Measurements from ENCODE around the gene HSF4. TPM values are rescaled to one million over a fixed set of nuclear protein-coding genes. Genes with fewer than 3 reads are reported as not detected.

HSF4 gene
- total and polyA plus RNA-seq, 8 donors: 2.5 to 38.2 (median 5.0) TPM

DNA sequence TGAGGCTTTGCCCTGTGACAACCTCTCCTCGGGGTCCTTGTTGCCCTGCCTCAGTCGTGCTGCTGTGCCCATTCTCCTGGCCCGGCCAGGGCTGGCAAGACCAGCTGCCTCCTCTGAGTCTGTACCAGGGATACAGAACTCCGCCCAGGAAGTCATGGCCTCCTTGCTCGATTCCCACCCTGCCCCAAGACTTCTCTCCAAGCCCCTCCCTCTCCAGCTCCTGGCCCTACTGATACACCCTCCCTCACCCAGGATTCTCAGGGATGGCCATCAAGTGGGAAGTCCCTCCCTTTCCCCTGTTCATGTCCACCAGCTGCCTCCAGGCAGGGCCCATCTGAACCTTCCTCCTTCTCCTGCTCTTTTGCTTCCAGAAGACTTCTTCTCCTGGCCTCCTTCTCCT lies 51.2 kb downstream of the HSF4 start:
- TF ChIP-seq, protein P1, sequence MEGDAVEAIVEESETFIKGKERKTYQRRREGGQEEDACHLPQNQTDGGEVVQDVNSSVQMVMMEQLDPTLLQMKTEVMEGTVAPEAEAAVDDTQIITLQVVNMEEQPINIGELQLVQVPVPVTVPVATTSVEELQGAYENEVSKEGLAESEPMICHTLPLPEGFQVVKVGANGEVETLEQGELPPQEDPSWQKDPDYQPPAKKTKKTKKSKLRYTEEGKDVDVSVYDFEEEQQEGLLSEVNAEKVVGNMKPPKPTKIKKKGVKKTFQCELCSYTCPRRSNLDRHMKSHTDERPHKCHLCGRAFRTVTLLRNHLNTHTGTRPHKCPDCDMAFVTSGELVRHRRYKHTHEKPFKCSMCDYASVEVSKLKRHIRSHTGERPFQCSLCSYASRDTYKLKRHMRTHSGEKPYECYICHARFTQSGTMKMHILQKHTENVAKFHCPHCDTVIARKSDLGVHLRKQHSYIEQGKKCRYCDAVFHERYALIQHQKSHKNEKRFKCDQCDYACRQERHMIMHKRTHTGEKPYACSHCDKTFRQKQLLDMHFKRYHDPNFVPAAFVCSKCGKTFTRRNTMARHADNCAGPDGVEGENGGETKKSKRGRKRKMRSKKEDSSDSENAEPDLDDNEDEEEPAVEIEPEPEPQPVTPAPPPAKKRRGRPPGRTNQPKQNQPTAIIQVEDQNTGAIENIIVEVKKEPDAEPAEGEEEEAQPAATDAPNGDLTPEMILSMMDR (IDR thresholded peaks at IDR 0.05): no peak
- no peaks in the 10 kb centered on the region for H3K36me3 ChIP-seq

DNA sequence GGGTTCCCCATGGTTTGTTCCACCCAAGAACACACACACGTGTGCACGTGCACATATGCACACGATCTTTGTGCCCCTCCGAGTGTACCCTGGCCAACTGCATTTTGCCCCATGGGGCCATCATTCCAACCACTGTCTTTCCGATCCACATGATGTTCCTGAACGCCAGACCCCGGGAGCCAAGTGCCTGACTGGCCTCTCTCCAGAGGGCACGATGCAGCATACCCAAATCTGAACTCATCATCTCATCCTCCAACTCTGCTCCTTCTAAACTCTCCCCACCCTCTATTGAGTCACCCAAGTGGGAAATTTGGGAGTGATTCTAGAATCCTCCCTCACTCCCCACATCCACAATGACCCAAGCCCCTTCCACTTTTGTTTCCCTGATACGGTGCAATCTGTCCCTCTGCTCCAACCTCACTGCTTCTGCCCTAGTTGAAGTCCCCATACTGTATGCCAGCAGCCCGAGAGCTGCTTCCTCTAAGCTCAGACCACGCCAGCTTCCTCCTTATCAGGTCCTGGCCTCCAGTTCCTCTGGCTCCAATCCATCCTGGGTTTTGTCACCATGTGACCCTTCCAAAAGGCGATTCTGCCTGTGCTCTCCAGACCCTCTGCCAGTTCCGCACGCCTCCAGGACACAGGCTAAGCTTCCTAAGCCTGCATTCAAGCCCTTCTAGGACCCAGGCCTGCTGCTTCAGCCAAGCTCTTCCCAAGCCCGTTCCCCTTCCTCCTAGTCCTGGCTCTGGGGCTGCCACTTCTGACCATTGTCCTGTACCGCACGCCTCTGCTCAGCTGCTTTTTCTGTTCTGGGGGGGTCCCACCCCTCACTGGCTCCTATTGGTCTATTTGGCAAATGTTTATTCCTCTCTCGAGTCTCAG lies 52.3 kb downstream of the HSF4 start:
- ATAC-seq (peak; percentile 64), DNase-seq (peak in 3 of 4 donors; percentile 30 to 56 (median 52))
- no peak overlapping the region for H3K4me3 ChIP-seq

More for the DNA sequence above, 51.2 kb downstream of the HSF4 start:
- Histone ChIP-seq H3K9me3 (no peaks in the 10 kb centered on the region), H3K4me3 (no peak overlapping the region), H3K4me1 (peaks cover 11 to 43% of the 10 kb centered on the region in 2 donors), H3K27ac (peak overlapping the region in 1 of 2 donors; percentile 60), H3K27me3 (no peaks in the 10 kb centered on the region)
- DNase-seq: peak in 1 of 4 donors; percentile 28
- ATAC-seq: no peak
- intact Hi-C loops (cut with DNase I): no loop called here

More for the DNA sequence above, 52.3 kb downstream of the HSF4 start:
- TF ChIP-seq, protein P1 (IDR thresholded peaks at IDR 0.05): no peak
- H3K4me1 ChIP-seq: peaks cover 11 to 43% of the 10 kb centered on the region in 2 donors
- no peaks in the 10 kb centered on the region for H3K9me3 ChIP-seq
- intact Hi-C loops (cut with DNase I): no loop called here
- no peaks in the 10 kb centered on the region for H3K27me3 ChIP-seq
- no peaks in the 10 kb centered on the region for H3K36me3 ChIP-seq
- peak overlapping the region; percentile 19 to 60 for H3K27ac ChIP-seq

Small RNA genes within 50 kb of the gene (microRNA-seq; reads per million reads assigned to microRNA genes)
- gene MIR328: 142 to 156 reads per million in 2 donors

Other genes with a start within 250 kb of the HSF4 start
- gene CDH16, start 245.9 kb upstream of the HSF4 start, total RNA-seq: under 1 TPM in 1 of 2 donors, not detected in 1; 0.32 TPM
- gene CDH16, start 245.9 kb upstream of the HSF4 start, polyA plus RNA-seq (ENCODE audit: insufficient read length in 6 of 6): 10 to 100 TPM; 23.8 to 68.1 (median 49.1) TPM
- gene RRAD, start 239.2 kb upstream of the HSF4 start, total RNA-seq: 10 to 100 TPM in 1 of 2 donors, 1 to 10 TPM in 1; 8.2 to 31.8 TPM
- 10 to 100 TPM in 2 of 6 donors, 1 to 10 TPM in 4; 8.1 to 14.3 (median 9.0) TPM for gene RRAD, start 239.2 kb upstream of the HSF4 start, polyA plus RNA-seq (ENCODE audit: insufficient read length in 6 of 6)
- gene CIAO2B, start 230.3 kb upstream of the HSF4 start, total RNA-seq: 10 to 100 TPM; 81.7 to 82.5 TPM
- gene CIAO2B, start 230.3 kb upstream of the HSF4 start, polyA plus RNA-seq (ENCODE audit: insufficient read length in 6 of 6): 10 to 100 TPM; 70.9 to 84.0 (median 80.8) TPM
- gene CES2, start 229.2 kb upstream of the HSF4 start, total RNA-seq: 10 to 100 TPM; 31.7 to 38.4 TPM
- 10 to 100 TPM; 33.0 to 41.8 (median 35.7) TPM for gene CES2, start 229.2 kb upstream of the HSF4 start, polyA plus RNA-seq (ENCODE audit: insufficient read length in 6 of 6)
- 1 to 10 TPM in 1 of 2 donors, under 1 TPM in 1; 0.79 to 1.6 TPM for gene CES3, start 203.5 kb upstream of the HSF4 start, total RNA-seq
- 1 to 10 TPM; 3.5 to 5.3 (median 4.8) TPM for gene CES3, start 203.5 kb upstream of the HSF4 start, polyA plus RNA-seq (ENCODE audit: insufficient read length in 6 of 6)
- gene CES4A, start 176.2 kb upstream of the HSF4 start, total RNA-seq: 10 to 100 TPM in 1 of 2 donors, 1 to 10 TPM in 1; 9.3 to 14.3 TPM
- gene CES4A, start 176.2 kb upstream of the HSF4 start, polyA plus RNA-seq (ENCODE audit: insufficient read length in 6 of 6): 10 to 100 TPM in 1 of 6 donors, 1 to 10 TPM in 5; 6.1 to 10.0 (median 7.8) TPM
- 10 to 100 TPM; 46.8 to 47.6 TPM for gene CBFB, start 135.6 kb upstream of the HSF4 start, total RNA-seq
- gene CBFB, start 135.6 kb upstream of the HSF4 start, polyA plus RNA-seq (ENCODE audit: insufficient read length in 6 of 6): 10 to 100 TPM; 58.4 to 69.9 (median 64.8) TPM
- gene PHAF1, start 54.8 kb upstream of the HSF4 start, total RNA-seq: 10 to 100 TPM; 12.3 to 21.7 TPM
- 10 to 100 TPM; 22.7 to 26.5 (median 23.6) TPM for gene PHAF1, start 54.8 kb upstream of the HSF4 start, polyA plus RNA-seq (ENCODE audit: insufficient read length in 6 of 6)
- 10 to 100 TPM; 18.6 to 29.4 TPM for gene B3GNT9, start 13.7 kb upstream of the HSF4 start, total RNA-seq
- gene B3GNT9, start 13.7 kb upstream of the HSF4 start, polyA plus RNA-seq (ENCODE audit: insufficient read length in 6 of 6): 10 to 100 TPM; 16.2 to 25.7 (median 19.9) TPM
- gene TRADD, start 4.8 kb upstream of the HSF4 start, total RNA-seq: 10 to 100 TPM; 25.1 to 25.5 TPM
- gene TRADD, start 4.8 kb upstream of the HSF4 start, polyA plus RNA-seq (ENCODE audit: insufficient read length in 6 of 6): 1 to 10 TPM; 5.8 to 8.6 (median 7.8) TPM
- gene FBXL8, start 4.8 kb upstream of the HSF4 start, total RNA-seq: 10 to 100 TPM; 22.1 to 22.9 TPM
- 1 to 10 TPM; 1.8 to 4.1 (median 3.2) TPM for gene FBXL8, start 4.8 kb upstream of the HSF4 start, polyA plus RNA-seq (ENCODE audit: insufficient read length in 6 of 6)
- 10 to 100 TPM; 29.5 to 36.7 TPM for gene NOL3, start 5.8 kb downstream of the HSF4 start, total RNA-seq
- gene NOL3, start 5.8 kb downstream of the HSF4 start, polyA plus RNA-seq (ENCODE audit: insufficient read length in 6 of 6): 10 to 100 TPM; 11.9 to 19.6 (median 17.3) TPM
- 10 to 100 TPM; 36.8 to 44.7 TPM for gene MATCAP1, start 19.2 kb downstream of the HSF4 start, total RNA-seq
- gene MATCAP1, start 19.2 kb downstream of the HSF4 start, polyA plus RNA-seq (ENCODE audit: insufficient read length in 6 of 6): 10 to 100 TPM; 43.5 to 66.9 (median 59.5) TPM
- 10 to 100 TPM; 10.9 to 16.9 TPM for gene EXOC3L1, start 25.4 kb downstream of the HSF4 start, total RNA-seq
- gene EXOC3L1, start 25.4 kb downstream of the HSF4 start, polyA plus RNA-seq (ENCODE audit: insufficient read length in 6 of 6): 10 to 100 TPM in 2 of 6 donors, 1 to 10 TPM in 4; 7.5 to 13.7 (median 9.7) TPM
- 10 to 100 TPM; 47.7 to 81.4 TPM for gene E2F4, start 27.4 kb downstream of the HSF4 start, total RNA-seq
- gene E2F4, start 27.4 kb downstream of the HSF4 start, polyA plus RNA-seq (ENCODE audit: insufficient read length in 6 of 6): 10 to 100 TPM; 45.7 to 70.8 (median 53.9) TPM
- gene ELMO3, start 34.4 kb downstream of the HSF4 start, total RNA-seq: 10 to 100 TPM; 14.8 to 21.2 TPM
- 1 to 10 TPM; 4.9 to 9.6 (median 6.8) TPM for gene ELMO3, start 34.4 kb downstream of the HSF4 start, polyA plus RNA-seq (ENCODE audit: insufficient read length in 6 of 6)
- gene TMEM208, start 62.4 kb downstream of the HSF4 start, total RNA-seq: 10 to 100 TPM; 43.8 to 56.9 TPM
- gene TMEM208, start 62.4 kb downstream of the HSF4 start, polyA plus RNA-seq (ENCODE audit: insufficient read length in 6 of 6): 10 to 100 TPM; 23.1 to 26.4 (median 24.8) TPM
- gene FHOD1, start 82.7 kb downstream of the HSF4 start, total RNA-seq: 100 to 1,000 TPM in 1 of 2 donors, 10 to 100 TPM in 1; 68.4 to 132 TPM
- 100 to 1,000 TPM; 161 to 300 (median 202) TPM for gene FHOD1, start 82.7 kb downstream of the HSF4 start, polyA plus RNA-seq (ENCODE audit: insufficient read length in 6 of 6)
- gene SLC9A5, start 84.2 kb downstream of the HSF4 start, total RNA-seq: 1 to 10 TPM; 3.2 to 4.0 TPM
- 10 to 100 TPM; 18.8 to 26.1 (median 22.6) TPM for gene SLC9A5, start 84.2 kb downstream of the HSF4 start, polyA plus RNA-seq (ENCODE audit: insufficient read length in 6 of 6)
- gene PLEKHG4, start 114.8 kb downstream of the HSF4 start, total RNA-seq: 10 to 100 TPM; 24.9 to 28.5 TPM
- 10 to 100 TPM; 28.8 to 40.3 (median 35.6) TPM for gene PLEKHG4, start 114.8 kb downstream of the HSF4 start, polyA plus RNA-seq (ENCODE audit: insufficient read length in 6 of 6)
- under 1 TPM in 1 of 2 donors, not detected in 1; 0.73 TPM for gene KCTD19, start 162.0 kb downstream of the HSF4 start, total RNA-seq
- gene KCTD19, start 162.0 kb downstream of the HSF4 start, polyA plus RNA-seq (ENCODE audit: insufficient read length in 6 of 6): 10 to 100 TPM in 1 of 6 donors, 1 to 10 TPM in 5; 6.9 to 13.1 (median 8.4) TPM
- gene LRRC36, start 162.1 kb downstream of the HSF4 start, total RNA-seq: 10 to 100 TPM in 1 of 2 donors, 1 to 10 TPM in 1; 3.0 to 19.5 TPM
- 10 to 100 TPM; 46.6 to 73.6 (median 62.2) TPM for gene LRRC36, start 162.1 kb downstream of the HSF4 start, polyA plus RNA-seq (ENCODE audit: insufficient read length in 6 of 6)
- 10 to 100 TPM; 79.2 to 91.3 TPM for gene TPPP3, start 228.8 kb downstream of the HSF4 start, total RNA-seq
- gene TPPP3, start 228.8 kb downstream of the HSF4 start, polyA plus RNA-seq (ENCODE audit: insufficient read length in 6 of 6): 100 to 1,000 TPM; 320 to 403 (median 367) TPM

Measured in left lung (tissue), 10 donors.